ENCODE data around the gene UGGT2. TPM values are rescaled to one million over a fixed set of nuclear protein-coding genes. Genes with fewer than 3 reads are reported as not detected.

Gene UGGT2
- total RNA-seq, 3 donors from 2014 or later (not counting 1 experiment from before 2014, with no cell fraction given) = 0.63 to 1.4 (median 1.3) TPM

DNA sequence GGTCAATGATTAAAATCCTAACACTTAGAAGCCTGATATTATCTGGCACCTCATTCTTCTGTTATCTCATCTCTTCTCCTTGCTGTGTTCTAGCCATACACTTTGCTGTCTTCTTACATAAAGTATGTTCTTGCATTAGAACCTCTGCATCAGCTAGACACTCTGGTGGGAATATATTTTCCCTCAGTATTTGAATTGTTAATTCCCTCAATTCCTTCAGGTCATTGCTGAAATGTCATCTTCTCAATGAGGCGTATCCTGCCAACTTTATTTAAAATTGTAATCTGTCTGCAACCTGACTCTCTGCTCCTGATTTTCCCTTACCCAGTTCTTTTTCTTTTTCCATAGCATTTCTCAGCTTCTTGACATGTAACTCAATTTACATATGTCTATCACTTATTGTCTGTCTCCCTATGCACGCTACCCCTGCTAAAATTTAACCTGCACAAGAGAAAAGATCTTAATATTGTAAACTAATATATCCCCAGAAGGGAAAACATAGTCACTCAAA, 138.2 kb downstream of the UGGT2 start:
- peaks cover 15 to 18% of the 10 kb centered on the region in 2 donors for H3K9me3 Mint-ChIP-seq
- intact Hi-C loops (cut with micrococcal nuclease) = no loop called here
- H3K36me3 Mint-ChIP-seq = no peaks in the 10 kb centered on the region
- Histone ChIP-seq H3K4me1 (ENCODE audit: control insufficient read depth, insufficient read depth, low read length) (no peaks in the 10 kb centered on the region), H3K9me3 (ENCODE audit: control insufficient read depth, insufficient read depth, low read length) (no peaks in the 10 kb centered on the region), H3K4me3 (ENCODE audit: low read length) (no peak overlapping the region), H3K27ac (ENCODE audit: low read length) (no peak overlapping the region), H3K27me3 (ENCODE audit: control insufficient read depth, insufficient read depth, low read length) (no peaks in the 10 kb centered on the region), H3K36me3 (ENCODE audit: control insufficient read depth, insufficient read depth, low read length) (no peaks in the 10 kb centered on the region)
- no peak for ATAC-seq
- TF ChIP-seq CTCF (IDR thresholded peaks at IDR 0.05) = no peak
- H3K4me1 Mint-ChIP-seq = no peaks in the 10 kb centered on the region
- no peak for DNase-seq
- no peak overlapping the region for H3K27ac Mint-ChIP-seq
- no peak overlapping the region for H3K4me3 Mint-ChIP-seq
- WGBS (ENCODE audit: insufficient coverage) = 96% methylated on average over 1 of the region's 2 CpGs
- no peaks in the 10 kb centered on the region for H3K27me3 Mint-ChIP-seq (ENCODE audit: low read depth in 2 of 2)

GRCh38 chr13:95906999-95907398, 146.2 kb downstream of the UGGT2 start:
- Histone ChIP-seq H3K4me1 (ENCODE audit: control insufficient read depth, insufficient read depth, low read length) (no peaks in the 10 kb centered on the region), H3K27ac (ENCODE audit: low read length) (no peak overlapping the region), H3K36me3 (ENCODE audit: control insufficient read depth, insufficient read depth, low read length) (no peaks in the 10 kb centered on the region), H3K4me3 (ENCODE audit: low read length) (no peak overlapping the region), H3K27me3 (ENCODE audit: control insufficient read depth, insufficient read depth, low read length) (no peaks in the 10 kb centered on the region), H3K9me3 (ENCODE audit: control insufficient read depth, insufficient read depth, low read length) (no peaks in the 10 kb centered on the region)
- WGBS (ENCODE audit: insufficient coverage) = 89% methylated on average over 12 of the region's 12 CpGs
- DNase-seq = no peak
- Mint-ChIP-seq H3K27me3 (ENCODE audit: low read depth in 2 of 2) (no peaks in the 10 kb centered on the region), H3K9me3 (peaks cover 17 to 22% of the 10 kb centered on the region in 2 donors), H3K36me3 (peaks cover 8% of the 10 kb centered on the region), H3K4me3 (no peak overlapping the region), H3K4me1 (no peaks in the 10 kb centered on the region), H3K27ac (no peak overlapping the region)
- TF ChIP-seq CTCF (IDR thresholded peaks at IDR 0.05) = no peak
- ATAC-seq = no peak
- intact Hi-C loops (cut with micrococcal nuclease) = no loop called here

GRCh38 chr13:95903569-95903968, 149.6 kb downstream of the UGGT2 start:
- H3K36me3 Mint-ChIP-seq = peaks cover 8% of the 10 kb centered on the region
- WGBS (ENCODE audit: insufficient coverage) = no CpG with 5 or more reads among the region's 1 CpG
- H3K27ac Mint-ChIP-seq = no peak overlapping the region
- no peak for TF ChIP-seq CTCF (IDR thresholded peaks at IDR 0.05)
- no peak for DNase-seq
- H3K4me1 Mint-ChIP-seq = no peaks in the 10 kb centered on the region
- no peak for ATAC-seq
- H3K9me3 Mint-ChIP-seq = peaks cover 11 to 13% of the 10 kb centered on the region in 2 donors
- intact Hi-C loops (cut with micrococcal nuclease) = no loop called here
- Histone ChIP-seq H3K4me1 (ENCODE audit: control insufficient read depth, insufficient read depth, low read length) (no peaks in the 10 kb centered on the region), H3K4me3 (ENCODE audit: low read length) (no peak overlapping the region), H3K27ac (ENCODE audit: low read length) (no peak overlapping the region), H3K27me3 (ENCODE audit: control insufficient read depth, insufficient read depth, low read length) (no peaks in the 10 kb centered on the region), H3K9me3 (ENCODE audit: control insufficient read depth, insufficient read depth, low read length) (no peaks in the 10 kb centered on the region), H3K36me3 (ENCODE audit: control insufficient read depth, insufficient read depth, low read length) (no peaks in the 10 kb centered on the region)
- H3K27me3 Mint-ChIP-seq (ENCODE audit: low read depth in 2 of 2) = no peaks in the 10 kb centered on the region
- no peak overlapping the region for H3K4me3 Mint-ChIP-seq

DNA sequence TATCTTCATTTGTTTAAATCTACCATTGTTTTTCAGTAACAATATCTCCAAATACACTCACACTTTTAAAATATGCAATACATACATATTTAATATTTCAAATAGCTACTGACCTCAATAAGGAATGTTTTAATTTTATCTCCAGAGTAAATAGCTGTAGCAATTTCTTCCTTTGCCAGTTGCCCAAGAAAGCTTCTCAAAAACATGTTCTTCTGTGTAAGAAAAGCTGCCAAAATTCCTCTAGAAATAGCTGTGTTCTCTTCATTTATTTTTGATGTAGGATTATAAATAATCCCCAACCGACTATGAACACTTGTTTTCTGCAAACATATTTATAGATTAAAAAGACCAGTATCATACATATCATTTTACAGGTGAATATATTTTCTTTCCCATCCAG, 150.5 kb downstream of the UGGT2 start:
- no peak for ATAC-seq
- Mint-ChIP-seq H3K4me1 (no peaks in the 10 kb centered on the region), H3K27me3 (ENCODE audit: low read depth in 2 of 2) (no peaks in the 10 kb centered on the region), H3K36me3 (peaks cover 3% of the 10 kb centered on the region), H3K27ac (no peak overlapping the region), H3K4me3 (no peak overlapping the region), H3K9me3 (peaks cover 9 to 13% of the 10 kb centered on the region in 2 donors)
- Histone ChIP-seq H3K4me3 (ENCODE audit: low read length) (no peak overlapping the region), H3K9me3 (ENCODE audit: control insufficient read depth, insufficient read depth, low read length) (no peaks in the 10 kb centered on the region), H3K27ac (ENCODE audit: low read length) (no peak overlapping the region), H3K4me1 (ENCODE audit: control insufficient read depth, insufficient read depth, low read length) (no peaks in the 10 kb centered on the region), H3K27me3 (ENCODE audit: control insufficient read depth, insufficient read depth, low read length) (no peaks in the 10 kb centered on the region), H3K36me3 (ENCODE audit: control insufficient read depth, insufficient read depth, low read length) (no peaks in the 10 kb centered on the region)
- no CpG with 5 or more reads among the region's 1 CpG for WGBS (ENCODE audit: insufficient coverage)
- intact Hi-C loops (cut with micrococcal nuclease) = no loop called here
- no peak for DNase-seq
- TF ChIP-seq CTCF (IDR thresholded peaks at IDR 0.05) = no peak
